ENCODE results near the gene MTCL1. TPM values are rescaled to one million over a fixed set of nuclear protein-coding genes. Genes with fewer than 3 reads are reported as not detected.

Gene MTCL1
- total and polyA plus RNA-seq, 9 of the 15 experiments (the other 6 are each of a cell fraction or from before 2014, with no cell fraction given) = 0.21 to 7.4 (median 3.7) TPM

DNA sequence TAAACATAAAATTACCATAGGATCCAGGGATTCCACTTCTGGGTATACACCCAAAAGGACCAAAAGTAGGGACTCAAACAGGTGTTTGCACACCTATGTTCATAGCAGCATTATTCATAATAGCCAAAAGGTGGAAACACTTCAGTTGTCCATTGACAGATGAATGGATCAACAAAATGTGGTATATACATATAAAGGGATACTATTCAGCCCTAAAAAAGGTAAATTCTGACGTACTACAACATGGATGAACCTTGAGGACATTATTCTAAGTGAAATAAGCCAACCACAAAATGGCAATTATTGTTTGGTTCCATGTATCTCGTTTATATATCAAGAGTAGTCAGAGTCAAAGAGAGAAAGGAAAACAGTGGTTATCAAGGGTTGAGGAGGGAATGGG, 128.1 kb downstream of the MTCL1 start:
- Histone ChIP-seq H3K9ac (ENCODE audit: insufficient read depth in 1 of 2, low read depth in 2 of 2, low read length in 2 of 2) (no peak overlapping the region), H3K79me2 (ENCODE audit: control insufficient read depth, insufficient read depth, low read length) (no peaks in the 10 kb centered on the region), H2AFZ (ENCODE audit: low read depth, low read length) (no peak overlapping the region), H3K27ac (ENCODE audit: extremely low read depth, low read depth, low read length) (no peak overlapping the region), H3K4me1 (replicated peaks in 1 of 2; ENCODE audit: control insufficient read depth in 2 of 2, insufficient read depth in 2 of 2, low read length in 2 of 2) (peaks cover 8 to 12% of the 10 kb centered on the region in 2 experiments; a peak in 4 of 5 replicates), H3K27me3 (ENCODE audit: control insufficient read depth in 2 of 2, insufficient read depth in 2 of 2, low read length in 2 of 2) (peaks cover 8 to 23% of the 10 kb centered on the region in 2 experiments), H3K9me1 (ENCODE audit: control insufficient read depth, insufficient read depth, low read length) (no peaks in the 10 kb centered on the region), H3K4me3 (no peak overlapping the region), H4K20me1 (replicated peaks; ENCODE audit: control insufficient read depth, insufficient read depth, low read length) (no peaks in the 10 kb centered on the region), H3K36me3 (ENCODE audit: control insufficient read depth, insufficient read depth, low read length) (no peaks in the 10 kb centered on the region), H3K4me2 (ENCODE audit: insufficient read depth, low read length) (no peak overlapping the region), H3K9me3 (replicated peaks; ENCODE audit: control insufficient read depth, insufficient read depth, low read depth, low read length) (no peaks in the 10 kb centered on the region; the same call in 1 of the 2 replicates)
- BruUV-seq (replicated peaks) = no TSS peak
- in situ Hi-C loops (cut with MboI) = no loop called here
- ATAC-seq (no peak), DNase-seq (ENCODE audit: extremely low read depth in 1 of 4, low spot score in 3 of 4) (no peak), FAIRE-seq (no peak)
- ChIA-PET CTCF (ENCODE audit: low intra/inter-chr PET ratio) (interaction anchor here (0.7 kb wide), 2 partner anchors 105 to 1140 kb away, joined by 3 read pairs; no protein-coding TSS in a partner anchor), POLR2A (interaction anchor here (3.4 kb wide), 1 partner anchor 8 kb away, joined by 19 read pairs; no protein-coding TSS in a partner anchor)
- intact Hi-C loops (cut with micrococcal nuclease) = no loop called here
- TF ChIP-seq GTF2E2 (tag; IDR thresholded peaks at IDR 0.05) (no peak), ZNF146 (CRISPR knock-in tag; IDR thresholded peaks at IDR 0.05; ENCODE audit: unreplicated experiment) (peak; percentile 78), NUFIP1 (IDR thresholded peaks at IDR 0.05; ENCODE audit: partially characterized antibody) (no peak), ATF7 (IDR thresholded peaks at IDR 0.05) (no peak), BRD9 (IDR thresholded peaks at IDR 0.05; ENCODE audit: low read depth, partially characterized antibody) (no peak), RFX5 (IDR thresholded peaks at IDR 0.05; ENCODE audit: low read depth, low read length) (no peak), SUPT5H (IDR thresholded peaks at IDR 0.05) (no peak), HSF4 (CRISPR knock-in tag; IDR thresholded peaks at IDR 0.05; ENCODE audit: borderline replicate concordance) (no peak), RBM25 (IDR thresholded peaks at IDR 0.05; ENCODE audit: low read depth, low read length, severe bottlenecking) (peak; percentile 25), PCBP1 (IDR thresholded peaks at IDR 0.05; ENCODE audit: low read depth, low read length, poor library complexity, severe bottlenecking) (no peak), PCBP2 (IDR thresholded peaks at IDR 0.05; ENCODE audit: low read depth, low read length, poor library complexity, severe bottlenecking) (no peak), IRF2 (CRISPR knock-in tag; IDR thresholded peaks at IDR 0.05) (no peak), BMI1 (IDR thresholded peaks at IDR 0.05; ENCODE audit: low read length) (no peak)
- TF ChIP-seq, protein P1, sequence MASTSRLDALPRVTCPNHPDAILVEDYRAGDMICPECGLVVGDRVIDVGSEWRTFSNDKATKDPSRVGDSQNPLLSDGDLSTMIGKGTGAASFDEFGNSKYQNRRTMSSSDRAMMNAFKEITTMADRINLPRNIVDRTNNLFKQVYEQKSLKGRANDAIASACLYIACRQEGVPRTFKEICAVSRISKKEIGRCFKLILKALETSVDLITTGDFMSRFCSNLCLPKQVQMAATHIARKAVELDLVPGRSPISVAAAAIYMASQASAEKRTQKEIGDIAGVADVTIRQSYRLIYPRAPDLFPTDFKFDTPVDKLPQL (IDR thresholded peaks at IDR 0.05; ENCODE audit: extremely low read depth, insufficient read length) = no peak
- TF ChIP-seq, protein P2, sequence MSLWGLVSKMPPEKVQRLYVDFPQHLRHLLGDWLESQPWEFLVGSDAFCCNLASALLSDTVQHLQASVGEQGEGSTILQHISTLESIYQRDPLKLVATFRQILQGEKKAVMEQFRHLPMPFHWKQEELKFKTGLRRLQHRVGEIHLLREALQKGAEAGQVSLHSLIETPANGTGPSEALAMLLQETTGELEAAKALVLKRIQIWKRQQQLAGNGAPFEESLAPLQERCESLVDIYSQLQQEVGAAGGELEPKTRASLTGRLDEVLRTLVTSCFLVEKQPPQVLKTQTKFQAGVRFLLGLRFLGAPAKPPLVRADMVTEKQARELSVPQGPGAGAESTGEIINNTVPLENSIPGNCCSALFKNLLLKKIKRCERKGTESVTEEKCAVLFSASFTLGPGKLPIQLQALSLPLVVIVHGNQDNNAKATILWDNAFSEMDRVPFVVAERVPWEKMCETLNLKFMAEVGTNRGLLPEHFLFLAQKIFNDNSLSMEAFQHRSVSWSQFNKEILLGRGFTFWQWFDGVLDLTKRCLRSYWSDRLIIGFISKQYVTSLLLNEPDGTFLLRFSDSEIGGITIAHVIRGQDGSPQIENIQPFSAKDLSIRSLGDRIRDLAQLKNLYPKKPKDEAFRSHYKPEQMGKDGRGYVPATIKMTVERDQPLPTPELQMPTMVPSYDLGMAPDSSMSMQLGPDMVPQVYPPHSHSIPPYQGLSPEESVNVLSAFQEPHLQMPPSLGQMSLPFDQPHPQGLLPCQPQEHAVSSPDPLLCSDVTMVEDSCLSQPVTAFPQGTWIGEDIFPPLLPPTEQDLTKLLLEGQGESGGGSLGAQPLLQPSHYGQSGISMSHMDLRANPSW (CRISPR knock-in tag; IDR thresholded peaks at IDR 0.05) = no peak
- 3% methylated on average over 2 of the region's 2 CpGs for WGBS (ENCODE audit: insufficient coverage, low coverage, missing lambda C conversion rate)

All from K562 (cell line).